T47D (cell line): Measurements from ENCODE around the gene CSMD2.

ENCODE experiments used
- DNase-seq, 2 experiments: peaks; one replicate each; pipeline versions ENCODE4 v3.0.0 to v3.0.0-alpha.2; 2011 to 2012; ENCODE audit warnings: low read depth in 1 of 2, low spot score in 1 of 2
- JUND ChIP-seq: IDR thresholded peaks from 2 replicates; pipeline ENCODE4 v1.6.1; 2012; ENCODE audit warnings: low read depth
- in situ Hi-C: cut with HindIII; loops from 2 replicates; pipeline ENCODE4 v1.10.0; 2016; ENCODE audit warnings: low sequenced_read_pairs, low pct_unique_long_range_greater_than_20kb

Gene CSMD2

GRCh38 chr1:33821291-33821690, 343.7 kb downstream of the CSMD2 start:
- in situ Hi-C loops, result no loop called here
- no peak for TF ChIP-seq JUND
- DNase-seq, result no peak

GRCh38 chr1:33820804-33821203, 344.2 kb downstream of the CSMD2 start:
- DNase-seq, result no peak
- in situ Hi-C loops, result no loop called here

GRCh38 chr1:33819913-33820311, 345.1 kb downstream of the CSMD2 start:
- no peak for DNase-seq
- no peak for TF ChIP-seq JUND
- in situ Hi-C loops, result no loop called here

More at GRCh38 chr1:33820804-33821203, 344.2 kb downstream of the CSMD2 start:
- TF ChIP-seq JUND, result no peak

- no peak for DNase-seq
- no peak for TF ChIP-seq JUND
- in situ Hi-C loops, result no loop called here
These were observed 345.6 kb downstream of the CSMD2 start for GRCh38 chr1:33819290-33819912.

GRCh38 chr1:33818071-33818470, 347.0 kb downstream of the CSMD2 start:
- in situ Hi-C loops, result no loop called here
- no peak for DNase-seq
- TF ChIP-seq JUND, result no peak

GRCh38 chr1:33815061-33815460, 350.0 kb downstream of the CSMD2 start:
- TF ChIP-seq JUND, result no peak
- DNase-seq, result no peak
- in situ Hi-C loops, result no loop called here

- TF ChIP-seq JUND, result no peak
- no peak for DNase-seq
- in situ Hi-C loops, result no loop called here
These were observed 350.9 kb downstream of the CSMD2 start for GRCh38 chr1:33814166-33814565.

GRCh38 chr1:33810571-33810970, 354.5 kb downstream of the CSMD2 start:
- no peak for DNase-seq
- in situ Hi-C loops, result no loop called here
- no peak for TF ChIP-seq JUND

GRCh38 chr1:33805988-33806387, 359.0 kb downstream of the CSMD2 start:
- no peak for DNase-seq
- in situ Hi-C loops, result no loop called here
- no peak for TF ChIP-seq JUND

- in situ Hi-C loops, result no loop called here
- TF ChIP-seq JUND, result no peak
- no peak for DNase-seq
These were observed 362.8 kb downstream of the CSMD2 start for GRCh38 chr1:33802268-33802667.

- DNase-seq, result no peak
- no peak for TF ChIP-seq JUND
- in situ Hi-C loops, result no loop called here
These were observed 367.2 kb downstream of the CSMD2 start for GRCh38 chr1:33797849-33798248.

GRCh38 chr1:33792651-33793050, 372.4 kb downstream of the CSMD2 start:
- TF ChIP-seq JUND, result no peak
- DNase-seq, result no peak
- in situ Hi-C loops, result no loop called here

- in situ Hi-C loops, result no loop called here
- no peak for DNase-seq
- no peak for TF ChIP-seq JUND
These were observed 372.8 kb downstream of the CSMD2 start for GRCh38 chr1:33792216-33792615.

GRCh38 chr1:33791251-33791650, 373.8 kb downstream of the CSMD2 start:
- in situ Hi-C loops, result no loop called here
- no peak for DNase-seq
- no peak for TF ChIP-seq JUND
